Activated CD4-positive, CD25-positive, alpha-beta regulatory T cell (primary cell): ENCODE results near the gene SNAP25.

Experiments used
- DNase-seq, 4 experiments: peaks; one replicate each; lab custom pipeline; 2025; lab: John Stamatoyannopoulos, UW

Gene SNAP25

DNA sequence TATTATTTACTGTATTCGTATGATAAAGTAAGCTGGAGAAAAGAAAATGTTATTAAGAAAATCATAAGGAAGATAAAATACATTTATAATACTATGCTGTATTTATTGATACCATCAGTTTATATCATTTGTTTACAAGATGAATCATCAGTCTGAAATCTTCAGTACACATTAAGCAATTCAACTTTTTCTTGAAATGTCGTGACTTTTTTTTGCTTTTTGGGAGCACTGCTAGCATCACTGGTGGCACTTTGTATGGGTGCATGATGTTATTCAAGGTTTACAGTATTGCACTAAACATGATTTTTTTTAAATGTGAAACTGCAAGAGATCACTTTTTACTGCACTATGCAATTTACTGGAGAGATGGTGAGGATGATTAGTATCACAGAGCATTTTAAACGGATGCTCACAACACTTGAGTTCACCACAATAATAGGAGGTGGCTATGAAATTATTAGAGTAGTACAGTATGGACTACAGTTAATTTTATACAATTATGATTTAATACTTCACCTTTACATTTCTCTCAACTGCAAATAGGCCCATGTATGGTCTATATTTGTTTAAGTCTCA is 85.9 kb downstream of the SNAP25 start:
- no peak for DNase-seq

DNA sequence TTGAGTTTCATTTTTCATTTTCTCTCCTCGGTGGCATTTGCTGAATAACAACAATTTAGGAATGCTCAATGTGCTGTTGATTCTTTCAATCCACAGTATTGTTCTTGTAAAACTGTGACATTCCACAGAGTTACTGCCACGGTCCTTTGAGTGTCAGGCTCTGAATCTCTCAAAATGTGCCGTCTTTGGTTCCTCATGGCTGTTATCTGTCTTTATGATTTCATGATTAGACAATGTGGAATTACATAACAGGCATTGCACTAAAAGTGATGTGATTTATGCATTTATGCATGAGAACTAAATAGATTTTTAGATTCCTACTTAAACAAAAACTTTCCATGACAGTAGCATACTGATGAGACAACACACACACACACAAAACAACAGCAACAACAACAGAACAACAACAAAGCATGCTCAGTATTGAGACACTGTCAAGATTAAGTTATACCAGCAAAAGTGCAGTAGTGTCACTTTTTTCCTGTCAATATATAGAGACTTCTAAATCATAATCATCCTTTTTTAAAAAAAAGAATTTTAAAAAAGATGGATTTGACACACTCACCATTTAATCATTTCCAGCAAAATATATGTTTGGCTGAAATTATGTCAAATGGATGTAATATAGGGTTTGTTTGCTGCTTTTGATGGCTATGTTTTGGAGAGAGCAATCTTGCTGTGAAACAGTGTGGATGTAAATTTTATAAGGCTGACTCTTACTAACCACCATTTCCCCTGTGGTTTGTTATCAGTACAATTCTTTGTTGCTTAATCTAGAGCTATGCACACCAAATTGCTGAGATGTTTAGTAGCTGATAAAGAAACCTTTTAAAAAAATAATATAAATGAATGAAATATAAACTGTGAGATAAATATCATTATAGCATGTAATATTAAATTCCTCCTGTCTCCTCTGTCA is 88.1 kb downstream of the SNAP25 start:
- no peak for DNase-seq

DNA sequence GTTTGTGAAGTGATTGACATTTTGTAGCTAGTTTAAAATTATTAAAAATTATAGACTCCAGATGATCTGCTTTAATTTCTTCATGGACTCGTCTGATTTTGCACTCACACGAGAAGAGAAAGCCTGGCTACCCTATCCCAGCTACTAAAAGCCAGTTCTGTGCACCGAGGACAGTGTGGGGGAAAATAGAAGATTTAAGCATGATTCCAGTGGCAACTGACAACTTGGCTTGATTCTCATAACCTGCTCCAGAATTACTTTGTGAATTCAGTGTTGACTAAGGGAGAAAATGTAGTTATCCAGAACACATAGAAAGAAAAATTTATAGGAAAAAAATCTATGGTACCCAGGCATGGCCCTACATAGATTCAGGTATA is 88.7 kb downstream of the SNAP25 start:
- DNase-seq, result no peak

DNA sequence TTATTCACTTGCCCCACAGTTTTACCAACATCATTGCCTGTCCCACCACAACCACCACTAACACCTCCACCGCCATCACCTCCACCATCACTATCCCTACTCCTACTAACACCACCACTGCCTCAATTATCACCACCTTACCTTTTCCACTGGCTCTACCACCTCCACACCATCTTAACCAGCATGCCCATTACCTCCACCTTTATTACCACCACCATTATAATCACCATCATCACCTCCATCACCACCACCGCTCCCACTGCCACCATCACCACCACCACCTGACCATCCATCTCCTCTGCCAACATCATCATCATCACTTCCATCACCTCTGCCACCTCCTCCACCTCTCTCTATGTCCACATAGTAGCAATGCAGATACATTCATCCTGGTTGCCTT is 90.0 kb downstream of the SNAP25 start:
- DNase-seq, result no peak

DNA sequence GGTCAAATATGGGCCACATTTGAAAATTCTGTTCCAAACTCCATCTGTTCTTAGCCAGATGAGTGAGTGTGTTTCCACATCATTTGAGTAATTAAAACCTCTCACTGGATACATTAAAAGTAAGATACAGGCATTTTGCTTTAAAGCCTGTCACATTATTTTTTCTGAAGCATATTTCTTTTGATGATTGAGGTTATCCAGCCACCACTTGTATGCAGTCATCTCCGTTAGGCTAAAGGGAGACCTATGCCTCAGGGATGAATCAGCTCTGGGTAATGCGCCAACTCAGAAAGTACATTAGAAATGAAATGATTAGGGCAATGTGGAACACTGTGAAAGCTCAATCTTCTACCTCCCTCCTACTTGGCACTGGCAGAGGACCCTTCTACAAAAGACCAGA is 90.7 kb downstream of the SNAP25 start:
- no peak for DNase-seq

DNA sequence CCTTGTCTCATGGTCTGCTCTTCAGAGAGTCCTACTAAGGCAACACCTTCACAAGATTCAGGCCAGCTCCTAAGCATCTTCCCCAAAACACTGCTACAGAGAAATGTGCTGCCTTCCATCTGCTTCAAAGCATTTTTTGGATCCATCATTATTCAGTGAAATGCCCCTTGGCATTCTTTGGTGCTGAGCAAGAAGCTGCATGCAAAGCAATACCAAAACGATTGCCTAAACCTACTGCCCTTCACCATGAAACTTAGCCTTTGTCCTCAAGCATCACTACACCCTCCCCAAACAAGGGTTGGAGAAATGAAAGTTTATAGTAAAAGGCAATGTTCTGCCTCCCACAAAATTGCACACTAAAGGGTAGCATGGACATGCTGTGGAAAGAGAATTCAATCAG is 93.5 kb downstream of the SNAP25 start:
- DNase-seq, result no peak

DNA sequence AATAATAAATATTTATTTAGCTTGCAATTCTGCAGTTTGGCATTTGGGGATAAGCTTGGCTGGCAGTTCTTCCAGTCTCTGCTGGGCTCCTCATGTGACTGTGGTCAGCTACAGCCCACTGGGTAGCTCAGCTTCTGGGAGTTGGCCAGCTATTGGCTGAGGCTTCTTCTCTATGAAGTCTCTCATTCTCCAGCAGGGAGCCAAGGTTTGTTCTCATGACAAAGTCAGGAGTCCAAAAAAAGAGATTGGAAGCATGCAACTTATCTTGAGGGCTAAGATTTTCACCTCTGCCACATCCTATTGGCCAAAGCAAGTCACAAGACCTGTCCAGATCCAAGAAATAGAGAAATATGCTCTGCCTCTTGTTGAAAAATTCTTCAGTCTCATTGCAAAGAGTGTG is 94.6 kb downstream of the SNAP25 start:
- no peak for DNase-seq

DNA sequence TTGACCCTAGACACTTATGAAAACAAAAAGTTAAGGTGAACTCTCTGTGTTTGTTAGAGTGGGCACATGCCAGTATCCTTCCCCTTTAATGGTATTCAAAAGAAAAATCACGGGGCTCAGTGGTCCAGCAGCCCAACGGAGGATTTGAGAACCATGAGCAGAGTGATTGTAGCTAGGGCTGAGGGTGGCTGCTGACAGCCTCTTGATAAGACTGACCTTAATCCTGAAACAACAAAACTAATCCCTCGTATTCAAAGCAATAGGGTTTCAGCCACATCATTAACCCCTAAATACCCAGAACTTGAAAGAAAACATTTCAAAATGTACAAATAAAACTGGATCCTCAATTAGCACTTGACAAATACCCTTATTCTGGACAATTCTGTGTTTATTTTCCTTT is 95.1 kb downstream of the SNAP25 start:
- DNase-seq, result no peak

DNA sequence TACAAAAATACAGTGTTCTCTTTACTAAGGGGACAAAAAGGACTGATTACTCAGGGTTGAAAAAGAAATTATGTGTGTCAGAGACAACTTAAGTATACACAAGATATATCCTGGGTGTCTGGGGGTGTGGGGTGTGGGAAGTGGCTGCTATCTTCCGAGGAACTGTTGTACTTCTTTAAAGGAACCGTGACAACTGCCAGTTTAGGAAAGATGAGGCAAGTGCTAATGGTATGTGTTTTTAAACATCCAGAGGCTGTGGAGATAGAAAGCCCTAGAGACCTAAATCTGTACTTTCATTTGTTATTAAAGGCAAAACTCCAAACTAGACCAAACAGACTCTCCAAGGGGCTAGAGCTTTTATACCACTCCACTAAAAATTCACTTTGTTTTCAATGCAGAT is 95.6 kb downstream of the SNAP25 start:
- DNase-seq, result no peak

DNA sequence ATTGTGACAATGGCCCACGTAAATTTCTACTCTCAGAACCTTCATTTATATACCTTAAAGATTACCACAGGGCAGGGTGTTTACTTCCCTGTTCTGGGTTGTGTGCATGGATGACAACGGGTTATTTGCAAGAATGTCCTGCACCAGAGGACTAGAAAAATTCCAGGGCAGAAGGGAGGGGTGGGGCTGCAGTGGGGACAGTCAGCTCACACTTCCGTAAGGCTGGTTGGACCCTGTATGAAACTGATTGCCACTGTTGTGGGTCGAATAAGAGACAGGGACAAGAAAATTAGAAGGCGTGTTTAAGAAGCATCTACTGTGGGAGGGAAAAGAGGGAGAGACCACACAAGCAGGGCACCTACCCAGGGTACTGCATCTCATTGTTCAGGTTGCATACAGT is 96.5 kb downstream of the SNAP25 start:
- DNase-seq, result no peak

DNA sequence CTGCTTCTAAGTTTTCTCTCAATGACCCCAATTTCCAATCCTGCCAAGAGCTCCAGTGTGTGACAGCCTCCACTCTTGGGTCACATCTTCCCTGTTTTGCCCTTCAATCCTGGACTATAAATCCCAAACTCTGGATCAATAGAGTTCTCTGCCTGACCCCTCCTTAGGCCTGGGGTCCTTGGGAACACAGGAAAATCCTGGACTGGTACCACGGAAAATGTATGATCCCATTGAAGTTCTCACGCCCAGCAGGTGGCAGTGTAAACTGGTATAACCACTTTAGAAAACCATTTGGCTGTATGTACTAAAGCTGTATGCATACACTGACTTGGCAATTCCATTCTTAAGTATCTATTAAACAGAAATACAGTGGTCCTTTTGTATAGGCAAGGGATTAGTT is 98.0 kb downstream of the SNAP25 start:
- DNase-seq, result no peak

DNA sequence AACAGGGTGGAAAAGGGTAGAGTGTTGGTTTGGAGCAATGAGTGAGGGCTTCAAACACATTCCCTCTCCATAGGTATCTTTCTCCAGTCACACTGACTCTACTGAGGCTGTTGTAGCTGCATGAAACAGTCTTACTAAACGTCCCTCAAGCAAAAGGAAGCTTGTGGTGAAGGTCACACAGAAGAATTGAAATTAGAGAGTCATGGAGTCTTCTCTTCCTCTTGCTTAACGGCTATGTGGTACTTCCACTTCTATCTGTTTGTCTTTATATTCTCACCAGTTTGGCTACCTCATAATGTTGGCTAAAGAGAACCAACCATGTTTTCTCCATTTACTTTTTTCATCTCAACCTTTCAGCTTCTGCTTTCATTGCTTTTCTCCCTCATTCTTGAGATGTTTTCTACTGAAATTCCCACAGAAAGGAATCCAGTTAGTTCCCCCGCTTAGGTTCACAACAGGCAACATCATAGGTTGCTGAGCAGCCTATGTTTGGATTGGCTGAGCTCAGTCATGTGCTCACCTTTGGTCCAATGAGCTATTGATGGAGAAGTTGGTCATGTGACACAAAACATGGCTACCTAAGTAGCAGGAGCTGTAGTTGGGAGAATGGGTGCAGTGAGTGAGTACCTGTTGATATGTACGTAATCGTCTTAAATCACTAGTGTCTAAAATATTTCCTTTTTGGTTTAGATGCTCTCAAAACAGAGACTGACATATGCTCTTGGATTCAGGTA is 99.8 kb downstream of the SNAP25 start:
- DNase-seq, result no peak

DNA sequence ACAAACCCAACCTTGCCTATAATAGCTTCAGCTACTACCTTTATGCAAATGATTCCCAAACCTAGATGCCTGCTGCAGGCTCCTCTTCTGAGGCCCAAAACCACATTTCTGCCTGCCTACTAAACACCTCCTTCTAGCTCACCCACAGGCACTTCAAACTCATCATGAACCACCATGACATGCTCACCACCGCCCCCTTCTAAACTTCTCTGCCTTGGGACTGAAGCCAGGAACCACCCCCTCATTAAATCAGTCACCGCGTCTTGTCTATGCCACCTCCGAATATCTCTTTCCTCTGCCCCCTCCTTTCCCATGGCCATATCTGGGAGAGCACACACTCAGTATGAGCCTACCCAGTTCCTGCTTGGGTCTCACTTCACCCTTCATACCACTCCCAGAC is 101.2 kb downstream of the SNAP25 start:
- DNase-seq, result no peak

DNA sequence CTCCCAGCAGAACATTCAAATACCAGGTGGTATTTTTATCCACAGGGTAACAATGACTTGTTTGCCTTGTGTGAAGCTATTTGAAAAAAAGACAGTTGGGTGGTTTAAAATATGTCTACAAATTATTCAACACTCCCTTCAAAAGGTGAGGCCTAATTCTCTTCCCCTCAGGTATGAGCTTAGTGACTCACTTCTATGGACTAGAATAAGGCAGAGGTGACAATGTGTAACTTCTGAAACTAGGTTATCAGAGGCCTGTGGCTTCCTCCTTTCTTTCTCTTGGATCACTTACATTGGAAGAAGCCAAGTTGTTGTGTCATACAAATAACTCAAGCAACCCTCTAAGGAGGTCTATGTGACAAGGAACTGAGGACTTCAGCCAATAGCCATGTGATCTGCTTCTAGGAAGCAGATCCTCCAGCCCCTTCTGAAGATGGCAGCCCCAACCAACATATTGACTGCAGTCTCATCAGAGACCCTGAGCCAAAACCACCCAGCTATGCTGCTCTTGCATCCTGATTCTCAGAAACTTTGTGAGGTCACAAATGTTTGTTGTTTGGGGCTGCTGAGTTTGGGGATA is 102.6 kb downstream of the SNAP25 start:
- no peak for DNase-seq

DNA sequence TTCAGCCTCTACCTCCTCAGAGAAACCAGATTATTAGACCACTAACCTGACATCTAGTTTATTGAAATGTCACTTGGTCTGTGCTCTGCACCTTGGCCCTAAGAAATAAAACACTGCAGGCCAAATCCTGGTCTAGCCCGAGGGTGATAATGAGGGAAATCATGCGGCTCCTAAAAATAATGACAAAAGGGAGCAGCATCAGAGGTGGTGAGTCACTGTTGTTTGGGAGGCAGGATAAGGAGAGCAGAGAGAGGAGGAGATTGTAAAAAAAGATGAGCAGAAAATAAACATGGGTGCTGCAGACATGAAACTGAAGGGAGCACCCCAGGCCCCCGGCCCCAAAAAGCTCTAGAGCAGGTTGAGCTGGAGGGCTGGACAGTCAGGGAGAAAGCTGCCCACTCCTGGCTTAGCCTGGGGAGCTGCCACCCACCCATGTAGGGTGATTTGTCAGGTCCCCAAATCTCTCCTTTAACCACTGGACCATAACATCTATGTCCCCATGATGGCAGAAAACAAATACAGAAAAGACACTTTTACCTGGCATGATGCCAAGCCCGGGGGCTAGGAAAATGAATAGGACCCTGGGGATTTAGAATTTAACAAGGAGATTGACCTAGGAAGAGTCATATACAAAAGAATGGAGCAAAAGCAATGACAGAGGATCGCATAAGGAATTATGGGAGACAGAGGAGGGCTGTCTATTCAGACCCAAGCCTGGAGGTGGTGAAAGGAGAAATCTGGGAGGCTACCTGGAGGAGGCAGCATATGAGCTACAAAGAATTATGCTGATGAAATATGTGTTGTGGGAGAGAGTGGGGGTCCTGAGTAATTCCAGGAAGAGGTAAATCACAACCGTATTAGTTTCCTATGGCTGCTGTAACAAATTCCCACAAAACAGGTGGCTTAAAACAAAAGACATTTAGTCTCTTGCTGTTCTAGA is 103.7 kb downstream of the SNAP25 start:
- no peak for DNase-seq

DNA sequence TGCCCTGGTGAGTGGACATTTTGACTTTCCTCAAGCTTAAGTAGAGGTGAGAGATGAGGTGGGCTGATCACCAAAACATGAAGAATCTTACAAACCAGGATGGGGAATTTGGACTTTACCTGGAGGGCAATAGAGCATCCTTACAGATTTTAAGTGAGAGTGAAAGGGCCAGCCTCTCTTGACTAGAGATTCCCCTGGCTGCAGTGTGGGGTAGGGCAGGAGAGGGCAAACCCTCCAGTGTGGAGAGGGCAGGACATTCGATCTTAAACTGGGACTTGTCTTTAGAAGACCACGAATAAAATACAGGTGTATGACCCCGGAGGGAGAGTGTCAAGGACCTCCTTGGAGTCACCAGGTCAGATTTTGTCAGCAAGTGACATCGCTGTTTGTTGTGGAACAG is 105.1 kb downstream of the SNAP25 start:
- no peak for DNase-seq

DNA sequence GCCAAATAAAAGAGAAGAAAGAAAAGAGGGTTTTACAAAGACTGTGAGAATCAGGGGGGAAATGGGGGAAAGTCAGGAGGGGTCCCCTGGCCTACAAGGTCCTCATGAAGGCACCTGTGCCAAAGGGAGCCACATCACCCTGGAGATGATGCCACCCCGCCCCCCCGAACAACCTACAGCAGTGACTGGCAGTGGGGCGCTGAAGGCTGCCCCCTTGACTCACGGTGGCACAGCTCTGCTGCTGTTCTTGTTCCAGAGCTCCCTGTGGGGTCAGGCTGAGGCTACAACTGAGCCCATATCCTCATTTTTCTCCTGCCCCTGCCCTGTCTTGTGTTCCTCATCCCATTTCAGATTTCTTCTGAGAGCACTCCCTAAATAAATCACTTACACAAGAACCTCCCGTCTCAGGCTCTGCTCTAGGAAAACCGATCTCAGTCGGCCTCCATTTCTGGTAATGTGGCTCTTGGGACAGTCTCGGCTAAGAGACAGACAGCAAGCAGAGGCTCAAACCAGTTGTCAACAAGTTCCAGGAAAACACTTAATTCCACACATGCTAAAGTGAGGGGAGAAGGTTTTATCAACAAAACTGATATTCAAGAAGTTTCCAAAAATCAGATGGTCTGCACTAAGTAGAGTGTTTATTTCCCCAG is 105.7 kb downstream of the SNAP25 start:
- no peak for DNase-seq

DNA sequence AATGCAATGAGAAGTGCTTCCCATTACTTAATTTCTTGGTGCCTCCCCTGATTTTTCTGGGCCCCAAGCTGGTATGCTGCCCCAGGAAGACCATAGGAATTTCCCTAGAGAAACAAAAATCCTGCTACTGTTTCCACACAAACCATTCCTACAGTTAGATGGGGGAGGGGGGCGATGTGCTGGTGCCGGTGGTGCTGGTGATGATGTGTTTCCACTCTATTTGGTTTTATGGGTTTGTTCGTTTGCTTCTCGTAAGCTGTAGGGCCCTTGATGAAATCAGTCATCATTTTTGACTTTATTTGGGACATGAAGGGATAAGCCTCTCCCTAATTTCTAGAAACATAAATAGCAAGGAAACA is 110.2 kb downstream of the SNAP25 start:
- no peak for DNase-seq

DNA sequence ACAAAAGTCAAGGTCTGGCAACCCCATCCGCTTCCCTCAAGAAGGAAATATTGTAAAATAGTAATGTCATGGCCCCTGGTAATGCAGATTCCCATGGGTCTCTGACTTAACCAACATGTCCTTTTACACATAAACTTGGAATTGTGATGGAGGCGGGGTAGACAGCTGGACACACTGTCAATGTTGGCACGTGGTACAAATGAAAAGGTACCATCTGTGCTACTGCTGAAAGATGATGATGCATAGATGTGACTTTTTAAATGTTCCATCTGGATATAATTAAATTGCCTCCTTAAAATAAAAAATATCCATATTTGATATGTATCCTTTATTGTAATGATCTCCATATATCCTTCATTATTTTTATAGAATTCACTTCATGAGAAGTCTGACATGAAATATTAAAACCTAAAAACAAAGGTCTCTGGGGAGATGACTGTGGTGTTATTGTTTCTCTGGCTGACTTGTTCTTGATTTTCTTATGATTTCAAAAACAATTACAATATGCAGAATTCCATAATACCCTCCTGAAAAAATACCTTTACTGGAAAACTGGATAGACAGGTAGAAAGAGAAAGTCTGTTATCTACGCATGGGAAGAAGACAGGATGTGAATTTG is 110.9 kb downstream of the SNAP25 start:
- DNase-seq, result no peak

DNA sequence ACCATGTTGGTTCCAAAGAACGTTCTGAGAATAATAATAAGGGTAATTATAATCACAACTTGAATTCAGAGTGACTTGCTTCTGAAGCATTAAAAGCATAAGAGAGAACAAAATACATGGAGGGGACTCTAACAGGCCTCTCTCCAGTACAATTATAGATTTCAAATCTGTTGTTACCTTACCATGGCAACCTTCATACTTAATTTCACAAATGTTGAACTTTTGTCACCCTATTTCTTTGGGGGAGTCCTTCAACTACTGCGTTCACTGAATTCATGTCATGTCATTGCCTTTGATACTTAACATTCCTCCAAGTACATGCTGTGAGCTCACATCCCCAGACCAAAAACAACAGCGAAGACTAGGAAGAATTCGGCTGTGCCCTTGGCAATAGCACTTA is 111.4 kb downstream of the SNAP25 start:
- no peak for DNase-seq
